Cardiac fibroblast (primary cell): ENCODE measurements around the gene CNNM4.

Source experiments
- DNase-seq, 2 donors: peaks; one replicate each; pipeline versions ENCODE4 v3.0.0 to v3.0.0-alpha.2; 2010; ENCODE audit warnings: low read depth in 2 of 2
- H3K4me3 ChIP-seq, 2 donors: replicated peaks in 1 of 2; 1 replicate in 1 of 2; 2 replicates in 1 of 2; pipeline ENCODE4 v1.5.1; 2011; ENCODE audit warnings: low read depth in 2 of 2, low read length in 2 of 2, mild to moderate bottlenecking in 2 of 2, moderate library complexity in 1 of 2
- TF ChIP-seq, protein P1 (sequence below): IDR thresholded peaks from one replicate; pipeline ENCODE4 v1.5.1; 2011; ENCODE audit warnings: low read depth, mild to moderate bottlenecking, low read length, inconsistent platforms

The CNNM4 gene

DNA sequence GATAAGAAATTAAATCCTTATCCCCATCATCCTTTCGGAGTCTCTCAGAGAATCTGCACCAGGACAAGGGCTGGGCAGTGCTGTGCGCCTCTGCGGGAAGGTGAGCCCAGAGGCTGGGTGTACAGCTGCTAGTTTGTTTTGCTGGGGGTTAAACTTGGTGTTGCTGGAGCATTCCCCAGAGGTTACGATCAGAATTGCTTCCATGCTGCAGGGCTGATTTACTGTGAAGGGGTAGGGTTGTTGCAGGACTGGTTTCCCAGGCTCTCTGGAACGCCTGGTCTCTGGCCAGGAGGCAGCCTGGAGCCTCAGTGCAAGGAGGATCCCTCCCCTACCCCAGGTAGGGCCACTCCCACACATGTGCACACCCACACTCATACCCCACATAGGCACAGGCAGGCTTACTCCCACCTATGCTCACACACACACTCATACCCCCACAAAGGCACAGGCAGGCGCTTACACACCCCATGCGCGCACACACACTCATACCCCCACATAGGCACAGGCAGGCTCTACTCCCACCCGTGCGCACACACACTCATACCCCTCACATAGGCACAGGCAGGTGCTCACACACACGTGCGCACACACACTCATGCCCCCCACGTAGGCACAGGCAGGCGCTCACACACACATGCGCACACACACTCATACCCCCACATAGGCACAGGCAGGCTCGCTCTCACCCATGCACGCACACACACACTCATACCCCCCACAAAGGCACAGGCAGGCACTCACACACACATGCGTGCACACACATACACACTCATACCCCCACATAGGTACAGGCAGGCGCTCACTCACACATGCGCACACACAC is 11.3 kb downstream of the CNNM4 start:
- no peak overlapping the region for H3K4me3 ChIP-seq
- no peak for DNase-seq
- TF ChIP-seq, protein P1, sequence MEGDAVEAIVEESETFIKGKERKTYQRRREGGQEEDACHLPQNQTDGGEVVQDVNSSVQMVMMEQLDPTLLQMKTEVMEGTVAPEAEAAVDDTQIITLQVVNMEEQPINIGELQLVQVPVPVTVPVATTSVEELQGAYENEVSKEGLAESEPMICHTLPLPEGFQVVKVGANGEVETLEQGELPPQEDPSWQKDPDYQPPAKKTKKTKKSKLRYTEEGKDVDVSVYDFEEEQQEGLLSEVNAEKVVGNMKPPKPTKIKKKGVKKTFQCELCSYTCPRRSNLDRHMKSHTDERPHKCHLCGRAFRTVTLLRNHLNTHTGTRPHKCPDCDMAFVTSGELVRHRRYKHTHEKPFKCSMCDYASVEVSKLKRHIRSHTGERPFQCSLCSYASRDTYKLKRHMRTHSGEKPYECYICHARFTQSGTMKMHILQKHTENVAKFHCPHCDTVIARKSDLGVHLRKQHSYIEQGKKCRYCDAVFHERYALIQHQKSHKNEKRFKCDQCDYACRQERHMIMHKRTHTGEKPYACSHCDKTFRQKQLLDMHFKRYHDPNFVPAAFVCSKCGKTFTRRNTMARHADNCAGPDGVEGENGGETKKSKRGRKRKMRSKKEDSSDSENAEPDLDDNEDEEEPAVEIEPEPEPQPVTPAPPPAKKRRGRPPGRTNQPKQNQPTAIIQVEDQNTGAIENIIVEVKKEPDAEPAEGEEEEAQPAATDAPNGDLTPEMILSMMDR: no peak

DNA sequence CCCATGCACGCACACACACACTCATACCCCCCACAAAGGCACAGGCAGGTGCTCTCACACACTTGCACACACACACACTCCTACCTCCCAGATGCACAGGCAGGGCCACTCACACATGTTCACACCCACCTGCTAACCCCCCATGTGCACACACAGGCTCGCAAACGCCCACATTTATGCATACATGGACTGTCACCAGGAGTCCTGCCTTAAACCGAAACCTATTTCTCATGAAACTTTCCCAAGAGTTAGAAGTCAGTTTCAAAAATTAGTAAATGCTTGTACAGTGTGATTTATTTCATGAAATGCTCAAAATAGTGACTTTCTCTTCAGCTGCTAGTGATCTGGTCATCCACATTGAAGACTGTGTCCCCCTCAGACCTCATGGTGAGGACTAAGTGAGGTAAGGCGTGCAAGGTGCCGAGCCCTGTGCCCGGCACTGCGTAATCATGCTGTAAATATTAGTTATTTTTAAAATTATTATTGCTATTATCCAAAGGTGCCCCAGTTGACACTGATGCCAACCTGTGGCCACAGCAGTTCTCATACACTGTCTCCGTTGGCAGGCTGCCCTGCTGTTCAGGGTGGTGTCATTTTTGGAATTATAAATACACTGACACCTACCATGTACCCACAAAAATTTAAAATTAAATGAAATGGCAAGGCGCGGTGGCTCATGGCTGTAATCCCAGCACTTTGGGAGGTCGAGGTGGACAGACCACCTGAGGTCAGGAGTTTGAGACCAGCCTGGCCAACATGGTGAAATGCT is 12.4 kb downstream of the CNNM4 start:
- DNase-seq: no peak
- TF ChIP-seq, protein P1: no peak
- no peak overlapping the region for H3K4me3 ChIP-seq

DNA sequence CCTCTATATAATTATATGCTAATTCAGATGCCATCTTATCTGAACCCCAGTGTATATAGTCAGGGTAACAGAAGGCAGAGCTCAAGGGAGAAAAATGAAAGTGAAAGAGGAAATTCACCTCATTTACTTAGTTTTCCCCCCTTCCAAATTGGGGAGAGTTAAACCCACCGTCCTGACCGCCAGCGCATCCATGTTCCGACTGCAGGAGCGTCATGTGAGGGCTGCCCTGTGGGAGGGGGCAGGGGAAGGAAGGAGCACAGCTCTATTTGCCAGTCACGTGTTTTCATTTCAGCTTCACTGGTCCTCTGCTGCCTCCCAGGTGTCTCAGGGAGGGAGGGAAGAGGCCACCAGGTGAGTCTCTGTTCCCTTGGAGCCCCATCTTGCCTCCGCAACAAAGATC is 13.2 kb downstream of the CNNM4 start:
- no peak overlapping the region for H3K4me3 ChIP-seq
- TF ChIP-seq, protein P1: no peak
- no peak for DNase-seq

DNA sequence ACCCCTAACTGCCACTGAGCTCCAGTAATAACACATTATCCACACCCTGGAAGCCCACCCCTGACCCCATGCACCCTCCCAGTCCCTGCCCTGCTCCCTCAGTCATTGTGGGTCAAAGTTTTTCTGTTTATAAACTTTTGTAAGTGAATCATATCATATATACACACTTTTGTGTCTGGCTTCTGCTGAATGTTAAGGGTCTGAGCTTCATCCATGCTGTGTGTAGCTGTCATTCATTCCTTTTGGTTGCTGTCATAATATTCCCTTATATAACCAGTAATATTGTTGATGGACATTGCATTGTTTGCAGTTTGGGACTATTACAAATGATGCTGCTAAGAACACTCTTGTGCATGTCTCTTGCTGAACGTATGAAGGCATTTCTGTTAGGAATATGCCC is 14.5 kb downstream of the CNNM4 start:
- DNase-seq: no peak
- TF ChIP-seq, protein P1: no peak
- H3K4me3 ChIP-seq: no peak overlapping the region

DNA sequence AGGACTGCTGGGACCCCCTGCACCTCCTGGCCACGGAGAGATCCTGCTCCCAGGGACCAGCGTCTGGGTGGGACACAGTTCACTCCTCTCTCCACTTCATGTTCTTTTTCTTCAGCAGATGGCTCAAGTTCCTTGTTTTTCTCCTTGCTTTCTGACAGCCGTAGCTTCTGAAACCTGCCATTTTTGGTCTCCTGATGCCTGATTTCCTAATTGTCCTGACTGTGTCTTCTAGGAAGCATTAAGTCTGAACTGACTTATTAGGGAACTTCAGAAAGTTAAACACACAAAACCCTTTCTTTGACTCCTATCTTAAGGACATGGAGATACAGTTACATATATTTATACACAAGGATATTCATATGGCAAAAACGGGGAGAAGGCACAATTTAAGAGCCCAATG is 22.7 kb downstream of the CNNM4 start:
- TF ChIP-seq, protein P1: no peak
- DNase-seq: no peak
- no peak overlapping the region for H3K4me3 ChIP-seq

DNA sequence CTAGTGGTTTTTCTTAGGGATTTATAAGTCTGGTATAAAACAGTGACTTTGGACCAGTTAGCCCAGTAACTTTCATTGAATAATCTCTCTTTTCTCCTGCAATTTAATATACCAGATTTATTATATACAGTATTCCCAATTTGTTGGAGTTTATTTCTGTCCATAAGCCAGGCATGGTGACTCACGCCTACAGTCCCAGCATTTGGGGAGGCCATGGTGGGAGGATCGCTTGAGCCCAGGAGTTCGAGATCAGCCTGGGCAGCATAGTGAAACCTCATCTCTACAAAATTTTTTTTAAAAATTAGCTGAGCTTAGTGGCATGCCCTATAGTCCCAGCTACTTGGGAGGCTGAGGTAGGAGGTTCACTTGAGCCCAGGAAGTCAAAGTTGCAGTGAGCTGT is 26.7 kb downstream of the CNNM4 start:
- DNase-seq: peak in 1 of 2 donors; percentile 22
- TF ChIP-seq, protein P1: no peak
- no peak overlapping the region for H3K4me3 ChIP-seq
